HCT116 (cell line): Measurements from ENCODE around the gene TMEM178B. TPM values are rescaled to one million over a fixed set of nuclear protein-coding genes. Genes with fewer than 3 reads are reported as not detected.

Source experiments
- ATAC-seq: fragments of 200-7000 bp; cut with Tn5 transposase; 2 replicates; pipeline ENCODE4 v1.9.1; 2020; ENCODE audit warnings: mild to moderate bottlenecking, moderate library complexity
- BruUV-seq: library from RNA; stranded (reverse); fragments of 400-500 nt; replicated peaks from 2 replicates; lab custom pipeline; 2021; lab: Mats Ljungman, UMichigan
- CTCF ChIA-PET: fragments of 300-600 bp; sonication (Branson Sonifier 250); formaldehyde crosslinking; loops from one replicate; lab custom pipeline; 2021; ENCODE audit warnings: antibody characterized with exemption; lab: Charles Lee
- POLR2A ChIA-PET: fragments of 300-600, 350-600 bp; sonication (Branson Sonifier 250); formaldehyde crosslinking; loops from one replicate; lab custom pipeline; 2021; ENCODE audit warnings: antibody characterized with exemption; lab: Charles Lee
- RAD21 ChIA-PET, 2 experiments: fragments of 300-600 bp; sonication (Branson Sonifier 250); formaldehyde crosslinking; loops; one replicate each; lab custom pipeline; 2023; ENCODE audit warnings: low total read pairs in 2 of 2; ENCODE audit not compliant: uncharacterized antibody in 2 of 2, unreplicated experiment in 2 of 2, low non-redundant PET in 1 of 2; lab: Charles Lee
- DNase-seq: peaks from one replicate; pipeline ENCODE4 v3.0.0-alpha.2; 2010; ENCODE audit warnings: low read depth, low spot score
- H2AFZ ChIP-seq: fragments of 200-600 bp; shearing (Covaris generic), sonication (generic); 2 replicates; pipeline ENCODE4 v1.6.1; 2017; ENCODE audit warnings: low read depth, mixed run types, mixed read lengths, antibody characterized with exemption, low read length; ENCODE audit not compliant: poor library complexity, severe bottlenecking
- H3K27ac ChIP-seq: 2 replicates; pipeline ENCODE4 v1.5.1; 2012; ENCODE audit warnings: low read depth, low read length
- H3K27me3 ChIP-seq: fragments of 200-600 bp; sonication (generic); 2 replicates; pipeline ENCODE4 v1.6.1; 2016; ENCODE audit warnings: mixed run types, low read length, mixed read lengths; ENCODE audit not compliant: insufficient read depth
- H3K36me3 ChIP-seq, 2 experiments: fragments of 200-500 bp in 1 of 2; fragments of 200-600 bp in 1 of 2; sonication (Bioruptor generic) in 1 of 2; sonication (generic) in 1 of 2; 2 replicates each; pipeline versions ENCODE4 v1.5.1 to v1.6.1; 2014 to 2016; ENCODE audit warnings: low read length in 2 of 2, inconsistent platforms in 1 of 2, mixed read lengths in 1 of 2, mixed run types in 1 of 2; ENCODE audit not compliant: insufficient read depth in 2 of 2, control insufficient read depth in 1 of 2
- H3K4me1 ChIP-seq, 2 experiments: fragments of 200-600 bp in 1 of 2; sonication (generic) in 1 of 2; 2 replicates each; pipeline versions ENCODE4 v1.5.1 to v1.6.1; 2012 to 2017; ENCODE audit warnings: low read length in 2 of 2, inconsistent platforms in 1 of 2, mild to moderate bottlenecking in 1 of 2, mixed read lengths in 1 of 2, mixed run types in 1 of 2, moderate library complexity in 1 of 2; ENCODE audit not compliant: insufficient read depth in 2 of 2, control insufficient read depth in 1 of 2
- H3K4me2 ChIP-seq: fragments of 200-600 bp; sonication (generic); 2 replicates; pipeline ENCODE4 v1.6.1; 2017; ENCODE audit warnings: mixed run types, low read length, mixed read lengths
- H3K4me3 ChIP-seq, 2 experiments: fragments of 200-600 bp in 1 of 2; sonication (generic) in 1 of 2; replicated peaks in 1 of 2; 2 replicates each; pipeline ENCODE4 v1.5.1; 2011 to 2016; ENCODE audit warnings: low read length in 2 of 2, control low read depth in 1 of 2, low read depth in 1 of 2, mild to moderate bottlenecking in 1 of 2, mixed read lengths in 1 of 2, mixed run types in 1 of 2
- H3K79me2 ChIP-seq: fragments of 200-600 bp; sonication (generic); 2 replicates; pipeline ENCODE4 v1.6.1; 2017; ENCODE audit warnings: mild to moderate bottlenecking, mixed run types, low read length, moderate library complexity, mixed read lengths; ENCODE audit not compliant: insufficient read depth
- H3K9ac ChIP-seq: fragments of 200-600 bp; sonication (generic); 2 replicates; pipeline ENCODE4 v1.6.1; 2016; ENCODE audit warnings: low read length, mixed read lengths
- H3K9me2 ChIP-seq: fragments of 200-600 bp; sonication (generic), shearing (Covaris generic); 2 replicates; pipeline ENCODE4 v1.6.1; 2017; ENCODE audit warnings: mixed run types, mild to moderate bottlenecking, moderate library complexity; ENCODE audit not compliant: insufficient read depth
- H3K9me3 ChIP-seq, 2 experiments: fragments of 200-500 bp in 1 of 2; fragments of 200-600 bp in 1 of 2; sonication (Bioruptor generic) in 1 of 2; sonication (generic) in 1 of 2; 2 replicates each; pipeline ENCODE4 v1.6.1; 2014 to 2017; ENCODE audit warnings: low read length in 2 of 2, mixed read lengths in 2 of 2, inconsistent platforms in 1 of 2, low read depth in 1 of 2, mild to moderate bottlenecking in 1 of 2, mixed run types in 1 of 2, moderate library complexity in 1 of 2; ENCODE audit not compliant: control insufficient read depth in 1 of 2, insufficient read depth in 1 of 2
- H4K20me1 ChIP-seq: fragments of 200-600 bp; sonication (generic), shearing (Covaris generic); 2 replicates; pipeline ENCODE4 v1.6.1; 2017; ENCODE audit warnings: mixed run types, mild to moderate bottlenecking, moderate library complexity; ENCODE audit not compliant: insufficient read depth
- REST ChIP-seq: IDR thresholded peaks from 2 replicates; pipeline ENCODE4 v1.6.1; 2012; ENCODE audit warnings: low read depth
- ZNF274 ChIP-seq: fragments of 200-500 bp; sonication (Bioruptor generic); IDR thresholded peaks from 2 replicates; pipeline ENCODE4 v1.6.1; 2014; ENCODE audit warnings: mild to moderate bottlenecking, low read depth, low read length, inconsistent platforms
- intact Hi-C: fragments of 100-400 bp; cut with micrococcal nuclease; formaldehyde crosslinking; loops from 2 replicates; pipeline ENCODE4 v1.10.0; 2022
- total RNA-seq: library from RNA; stranded (reverse); gene quantifications from one replicate; pipeline ENCODE4 v1.2.1, GENCODE V29; 2021; ENCODE audit not compliant: unreplicated experiment

Gene TMEM178B
- total RNA-seq, 1 experiment from 2014 or later = 0.02 TPM

GRCh38 chr7:141528399-141528798, 454.5 kb downstream of the TMEM178B start:
- Histone ChIP-seq H3K4me2 (no peak overlapping the region), H3K4me1 (no peaks in the 10 kb centered on the region), H3K9me2 (no peaks in the 10 kb centered on the region), H3K27ac (no peak overlapping the region), H3K79me2 (no peaks in the 10 kb centered on the region), H3K36me3 (no peaks in the 10 kb centered on the region), H3K9me3 (no peaks in the 10 kb centered on the region), H4K20me1 (no peaks in the 10 kb centered on the region), H3K27me3 (peaks cover 23% of the 10 kb centered on the region), H3K4me3 (no peak overlapping the region), H2AFZ (no peak overlapping the region), H3K9ac (no peak overlapping the region)
- CTCF ChIA-PET = no interaction called here
- POLR2A ChIA-PET = no interaction called here
- TF ChIP-seq REST (no peak), ZNF274 (no peak)
- intact Hi-C loops = no loop called here
- ATAC-seq (no peak), DNase-seq (no peak)
- RAD21 ChIA-PET = no interaction called here
- BruUV-seq = no TSS peak

Other genes with a start within 250 kb of the TMEM178B start
- 29.7 TPM for gene BRAF, start 149.1 kb upstream of the TMEM178B start, total RNA-seq
- gene MRPS33, start 59.1 kb upstream of the TMEM178B start, total RNA-seq = 77.3 TPM